HFF-Myc (cell line): ENCODE measurements around the gene SH3RF1.

Experiments
- DNase-seq: peaks from one replicate; pipeline ENCODE4 v3.0.0-alpha.2; 2011; ENCODE audit warnings: low read depth; ENCODE audit errors: extremely low read depth
- H3K4me3 ChIP-seq: replicated peaks from 2 replicates; pipeline ENCODE4 v1.5.1; 2011; ENCODE audit warnings: low read depth, mild to moderate bottlenecking, control low read depth, low read length
- CTCF ChIP-seq: IDR thresholded peaks from 2 replicates; pipeline ENCODE4 v1.5.1; 2012; ENCODE audit warnings: mild to moderate bottlenecking, low read depth, low read length, control low read depth; ENCODE audit errors: missing control alignments

The SH3RF1 gene

GRCh38 chr4:169266661-169267060 lies 4.1 kb downstream of the SH3RF1 start:
- no peak for DNase-seq
- no peak overlapping the region for H3K4me3 ChIP-seq
- TF ChIP-seq CTCF, result no peak

- peak; percentile 68 for DNase-seq
- no peak for TF ChIP-seq CTCF
- no peak overlapping the region for H3K4me3 ChIP-seq
These were observed 4.7 kb downstream of the SH3RF1 start for GRCh38 chr4:169266081-169266480.

- TF ChIP-seq CTCF, result no peak
- no peak overlapping the region for H3K4me3 ChIP-seq
- no peak for DNase-seq
These were observed 6.9 kb downstream of the SH3RF1 start for GRCh38 chr4:169263791-169264392.

GRCh38 chr4:169260217-169260866 lies 10.4 kb downstream of the SH3RF1 start:
- no peak overlapping the region for H3K4me3 ChIP-seq
- no peak for TF ChIP-seq CTCF
- DNase-seq, result no peak

GRCh38 chr4:169259271-169259670 lies 11.5 kb downstream of the SH3RF1 start:
- no peak for TF ChIP-seq CTCF
- H3K4me3 ChIP-seq, result no peak overlapping the region
- no peak for DNase-seq

- TF ChIP-seq CTCF, result no peak
- no peak for DNase-seq
- H3K4me3 ChIP-seq, result no peak overlapping the region
These were observed 12.6 kb downstream of the SH3RF1 start for GRCh38 chr4:169258141-169258540.
